Inferior parietal cortex (tissue), 1 donor: ENCODE results near the gene ZNF79.

Experiments used
- DNase-seq: peaks from one replicate; pipeline ENCODE4 v3.0.0-alpha.2; 2016; ENCODE audit errors: extremely low spot score

The ZNF79 gene

DNA sequence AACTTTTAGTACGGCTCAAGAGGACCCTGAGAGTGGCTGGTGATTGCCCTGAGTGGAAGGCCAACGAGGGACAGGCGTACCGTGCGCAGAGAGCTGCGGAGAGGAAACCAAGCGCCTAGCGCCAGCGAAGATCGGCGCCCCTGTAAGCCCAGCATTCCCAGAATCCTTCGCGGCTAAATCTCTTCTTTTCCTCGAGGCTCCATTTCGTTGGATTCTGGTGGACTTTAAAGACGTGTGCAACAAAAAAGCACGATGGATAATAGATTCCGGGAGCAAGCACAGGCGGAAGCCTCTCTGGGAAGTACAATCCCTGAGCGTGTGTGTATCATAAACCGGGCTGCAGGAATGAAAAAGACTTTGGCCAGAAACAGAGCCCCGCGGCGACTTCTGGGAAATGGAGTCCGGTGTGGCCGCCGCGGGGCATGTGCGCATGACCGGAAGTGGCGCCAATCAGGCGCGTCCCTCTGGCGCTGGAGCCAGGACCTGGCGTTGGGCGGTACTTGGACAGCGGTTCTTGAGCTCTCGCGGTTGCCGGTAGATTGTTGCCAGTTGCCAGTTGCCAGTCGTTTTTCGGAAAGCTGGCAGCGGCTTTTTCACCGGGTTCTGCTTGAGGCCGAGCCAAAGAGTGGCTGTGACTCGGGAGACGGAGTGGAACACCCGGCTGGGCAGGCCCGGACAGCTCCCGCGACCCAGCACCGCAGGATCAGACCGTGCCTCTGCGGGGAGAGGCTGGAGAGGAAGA, at the start of gene ZNF79:
ZNF79 (plus strand) TSS at position 449 of the 742 bp plus-strand sequence. CDS start 406 bp downstream, outside the sequence.
- peak; percentile 93 for DNase-seq

DNA sequence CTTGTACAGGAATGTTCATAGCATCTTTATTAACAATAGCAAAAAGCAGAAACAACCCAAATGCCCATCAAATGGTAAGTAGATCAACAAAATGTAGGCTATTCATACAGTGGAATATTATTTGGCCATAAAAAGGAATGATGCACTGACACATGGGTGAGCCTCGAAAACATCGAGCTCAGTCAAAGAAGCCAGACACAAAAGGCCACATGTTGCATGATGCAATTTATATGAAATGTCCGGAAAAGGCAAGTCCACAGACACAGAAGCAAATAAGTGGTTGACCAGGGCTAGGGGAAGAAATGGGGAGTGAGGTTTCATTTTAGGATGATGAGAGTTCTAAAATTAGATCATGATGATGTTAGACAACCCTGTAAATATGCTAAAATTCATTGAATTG, 43.7 kb upstream of the ZNF79 start:
- no peak for DNase-seq

DNA sequence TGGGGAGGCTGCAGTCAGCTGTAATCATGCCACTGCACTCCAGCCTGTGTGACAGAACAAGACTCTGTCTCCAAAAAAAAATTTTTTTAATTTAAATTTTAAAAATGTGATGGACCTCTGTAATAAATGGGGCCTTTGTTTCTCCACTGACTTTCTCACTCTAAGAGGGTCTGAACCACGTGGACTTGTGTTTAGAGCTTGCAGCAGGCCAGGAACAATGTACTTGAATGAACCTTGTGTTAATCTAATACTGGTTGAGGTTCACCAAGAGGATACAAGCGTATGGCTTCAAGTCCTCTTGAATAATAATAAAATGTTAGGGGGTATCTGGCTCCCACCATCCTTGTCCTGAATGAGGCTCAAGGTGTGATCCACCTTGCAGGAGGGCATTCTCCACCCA, 41.6 kb upstream of the ZNF79 start:
- DNase-seq = no peak

DNA sequence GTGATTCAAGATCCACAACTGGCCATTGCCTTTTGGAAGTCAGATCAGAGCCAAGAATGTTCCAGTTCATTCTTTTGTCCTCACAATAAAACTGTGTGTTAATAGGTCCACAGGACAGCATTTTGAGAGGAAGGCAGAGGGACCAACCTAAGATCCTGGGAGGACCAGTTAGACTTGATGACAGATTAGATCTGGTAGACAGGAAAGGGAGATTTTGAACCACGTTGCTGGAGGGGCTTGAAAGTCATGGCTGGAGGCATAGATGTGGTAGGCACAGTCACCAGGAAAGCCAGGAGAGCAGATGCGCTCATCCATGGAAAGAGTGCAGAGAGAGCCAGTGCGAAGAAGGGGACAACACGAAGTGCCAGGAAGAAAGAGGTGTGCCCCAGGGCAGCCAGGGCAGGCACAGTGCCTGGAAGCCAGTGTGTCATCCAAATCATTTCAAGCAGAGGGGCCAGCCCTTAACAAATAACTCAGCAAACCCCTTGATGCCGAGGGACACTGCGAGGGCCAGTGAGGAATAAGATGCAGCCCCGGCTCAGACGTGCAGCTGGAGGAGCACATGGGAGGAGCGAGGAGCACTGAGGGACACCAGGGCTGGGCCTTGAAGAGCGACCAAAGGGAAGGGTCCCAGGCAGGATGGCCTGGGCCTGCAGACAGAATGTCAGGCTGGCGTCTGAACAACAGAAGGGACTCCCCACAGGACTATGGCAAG, 40.0 kb upstream of the ZNF79 start:
- DNase-seq = no peak

DNA sequence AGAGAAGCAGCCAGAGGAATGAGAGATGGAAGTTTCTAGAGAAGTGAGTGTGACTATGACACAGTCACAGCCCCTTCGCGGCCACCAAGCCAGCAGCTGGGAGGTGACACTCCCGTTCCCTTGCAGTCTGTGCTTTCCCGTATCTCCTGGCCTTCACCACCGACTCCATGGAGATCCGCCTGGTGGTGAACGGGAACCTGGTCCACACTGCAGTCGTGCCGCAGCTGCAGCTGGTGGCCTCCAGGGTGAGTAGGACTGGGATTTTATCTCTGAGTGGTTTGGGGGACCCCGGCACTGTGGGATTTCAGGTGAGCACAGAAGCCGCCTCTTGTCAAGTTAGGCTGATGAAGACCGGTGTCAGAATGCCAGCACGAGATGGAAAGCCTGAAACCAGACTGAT, 39.3 kb upstream of the ZNF79 start:
- DNase-seq = no peak

DNA sequence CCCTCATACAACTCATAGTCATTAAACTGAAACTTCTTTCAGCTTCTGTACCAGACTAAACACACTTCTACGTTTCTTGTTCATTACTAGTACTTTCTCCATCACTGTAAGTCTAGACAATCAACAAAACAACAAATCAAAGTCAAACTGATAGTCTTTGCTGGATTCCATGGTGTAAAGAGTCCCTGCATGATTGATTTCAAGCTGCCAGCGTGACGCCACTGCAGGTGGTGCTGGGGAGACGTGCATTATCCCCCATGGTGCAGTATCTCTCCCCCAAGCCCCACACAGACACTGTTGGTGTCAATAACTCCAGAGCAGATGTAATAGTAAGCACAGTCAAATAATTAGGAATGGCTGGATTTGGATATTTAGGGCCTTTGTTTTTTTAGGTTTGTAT, 37.9 kb upstream of the ZNF79 start:
- no peak for DNase-seq

DNA sequence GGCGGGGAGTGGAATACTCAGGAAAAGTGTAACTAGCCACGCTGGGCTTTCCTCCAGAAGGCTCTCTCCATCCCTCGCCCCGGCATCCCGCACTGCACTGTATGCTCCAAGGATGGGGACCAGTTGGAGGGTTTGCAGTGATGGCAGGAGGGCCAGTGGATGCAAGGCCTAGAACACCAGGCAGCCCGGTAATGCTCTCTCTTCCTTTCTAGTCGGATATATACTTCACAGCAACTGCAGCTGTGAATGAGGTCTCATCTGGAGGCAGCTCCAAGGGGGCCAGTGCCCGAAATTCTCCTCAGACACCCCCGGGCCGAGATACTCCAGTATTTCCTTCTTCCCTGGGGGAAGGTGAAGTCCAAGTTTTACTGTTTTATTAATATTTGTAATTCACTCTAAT, 37.2 kb upstream of the ZNF79 start:
- no peak for DNase-seq

DNA sequence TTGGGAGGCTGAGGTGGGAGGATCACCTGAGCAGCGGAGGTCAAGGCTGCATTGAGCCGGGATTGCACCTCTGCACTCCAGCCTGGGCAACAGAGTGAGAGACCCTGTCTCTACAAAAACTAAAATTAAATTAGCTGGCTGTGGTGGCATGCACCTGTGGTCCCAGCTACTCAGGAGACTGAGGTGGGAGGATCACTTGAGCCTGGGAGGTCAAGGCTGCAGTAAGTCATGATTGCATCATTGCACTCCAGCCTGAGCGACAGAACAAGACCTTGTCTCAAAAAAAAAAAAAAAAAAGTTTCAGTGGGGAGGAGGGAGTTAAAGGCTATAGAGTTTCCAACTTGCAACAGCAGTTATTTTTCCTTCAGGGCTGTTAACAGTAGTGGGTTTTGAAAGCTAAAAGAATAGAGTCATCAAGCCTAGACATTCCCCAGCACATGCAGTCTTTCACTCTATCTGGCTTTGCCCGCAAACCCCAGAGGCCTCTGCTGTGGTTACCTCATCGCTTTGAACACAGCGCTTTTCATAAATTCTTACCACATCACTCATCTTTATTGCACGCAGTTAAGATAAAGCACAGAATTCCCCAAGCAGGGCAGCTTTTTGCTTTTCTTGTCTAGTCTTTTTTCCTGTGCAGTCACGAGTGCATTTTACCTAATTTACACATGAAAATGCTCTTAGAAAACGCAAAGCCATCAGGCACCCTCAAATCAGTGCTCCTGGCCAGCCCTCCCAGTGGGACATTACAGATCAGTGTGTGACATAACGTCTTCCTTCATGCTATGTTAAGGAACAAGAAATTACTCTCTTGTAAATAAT, 35.9 kb upstream of the ZNF79 start:
- DNase-seq = peak; percentile 40

DNA sequence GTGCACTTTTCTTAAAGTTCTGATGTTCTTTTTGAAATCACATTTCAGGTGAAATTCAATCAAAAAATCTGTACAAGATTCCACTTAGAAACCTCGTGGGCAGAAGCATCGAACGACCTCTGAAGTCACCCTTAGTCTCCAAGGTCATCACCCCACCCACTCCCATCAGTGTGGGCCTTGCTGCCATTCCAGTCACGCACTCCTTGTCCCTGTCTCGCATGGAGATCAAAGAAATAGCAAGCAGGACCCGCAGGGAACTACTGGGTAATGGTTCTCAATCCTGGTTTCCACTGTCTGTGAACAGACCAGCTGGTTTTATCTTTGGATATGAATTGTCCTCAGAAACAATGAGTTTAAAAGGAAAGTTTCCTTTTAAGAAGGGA, 35.3 kb upstream of the ZNF79 start:
- DNase-seq = no peak

DNA sequence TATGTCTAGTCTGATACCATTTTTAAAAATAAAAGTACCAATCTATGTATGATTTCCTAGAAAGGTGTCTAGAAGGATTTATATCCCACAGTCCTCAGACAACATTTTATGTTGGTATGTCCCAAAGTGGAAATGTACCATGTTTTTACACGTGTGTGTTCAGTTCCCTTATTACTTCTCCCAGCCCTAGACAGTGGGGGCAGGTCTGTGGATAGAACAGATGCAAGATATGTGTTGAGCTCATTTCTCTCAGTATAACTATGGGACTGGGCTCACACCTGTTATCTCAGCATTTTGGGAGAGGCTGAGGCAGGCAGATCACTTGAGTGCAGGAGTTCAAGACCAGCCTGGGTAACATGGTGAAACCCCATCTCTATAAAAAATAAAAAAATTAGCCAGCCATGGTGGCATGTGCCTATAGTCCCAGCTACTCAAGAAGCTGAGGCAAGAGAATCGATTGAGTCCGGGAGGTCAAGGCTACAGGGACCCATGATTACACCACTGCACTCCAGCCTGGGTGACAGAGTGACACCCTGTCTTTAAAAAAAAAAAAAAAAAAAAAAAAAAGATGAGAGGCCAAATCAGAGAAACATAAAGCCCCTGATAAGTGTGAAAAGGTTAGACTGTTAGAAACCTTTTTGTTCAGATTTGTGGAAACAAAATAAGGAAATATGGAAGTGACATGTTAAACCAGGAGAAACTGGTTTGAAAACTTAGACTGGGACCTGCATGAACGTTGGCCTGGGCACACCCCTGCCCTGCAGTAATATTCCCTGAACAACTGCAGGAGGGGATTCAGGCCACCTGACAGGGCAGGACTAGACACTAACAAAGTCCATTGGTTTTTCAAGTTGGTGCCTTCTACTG, 34.6 kb upstream of the ZNF79 start:
- DNase-seq = no peak

DNA sequence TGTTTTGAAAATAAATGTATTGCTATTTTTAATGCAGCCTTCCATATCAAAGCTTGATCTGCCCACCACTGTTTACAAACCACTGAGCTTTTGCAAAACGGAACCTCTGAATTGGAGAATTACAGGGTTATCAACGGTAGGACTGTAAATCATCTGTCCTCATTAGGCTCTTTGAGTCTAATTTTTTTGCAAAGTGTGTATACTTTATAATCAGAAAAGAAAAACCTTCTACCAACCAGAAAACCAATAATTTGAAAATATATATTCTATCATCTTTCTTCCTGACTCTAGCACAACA, 34.0 kb upstream of the ZNF79 start:
- no peak for DNase-seq

DNA sequence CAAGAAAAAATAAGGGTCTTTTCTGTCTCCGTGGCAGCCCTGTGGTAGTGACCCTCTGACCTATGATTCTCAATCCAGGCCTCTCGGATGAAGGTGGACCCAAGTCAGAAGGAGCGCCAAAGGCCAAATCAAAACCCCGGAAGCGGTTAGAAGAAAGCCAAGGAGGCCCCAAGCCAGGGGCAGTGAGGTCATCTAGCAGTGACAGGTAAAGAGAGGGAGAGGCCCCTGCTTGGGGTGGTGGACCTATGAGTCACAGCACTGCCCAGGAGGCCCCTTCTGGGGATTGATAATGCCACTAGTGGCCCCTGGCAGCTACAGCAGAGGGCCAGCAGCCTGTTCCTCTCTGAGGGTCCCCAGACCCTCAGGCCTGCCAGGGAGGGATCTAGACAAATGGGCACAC, 33.6 kb upstream of the ZNF79 start:
- DNase-seq = no peak

DNA sequence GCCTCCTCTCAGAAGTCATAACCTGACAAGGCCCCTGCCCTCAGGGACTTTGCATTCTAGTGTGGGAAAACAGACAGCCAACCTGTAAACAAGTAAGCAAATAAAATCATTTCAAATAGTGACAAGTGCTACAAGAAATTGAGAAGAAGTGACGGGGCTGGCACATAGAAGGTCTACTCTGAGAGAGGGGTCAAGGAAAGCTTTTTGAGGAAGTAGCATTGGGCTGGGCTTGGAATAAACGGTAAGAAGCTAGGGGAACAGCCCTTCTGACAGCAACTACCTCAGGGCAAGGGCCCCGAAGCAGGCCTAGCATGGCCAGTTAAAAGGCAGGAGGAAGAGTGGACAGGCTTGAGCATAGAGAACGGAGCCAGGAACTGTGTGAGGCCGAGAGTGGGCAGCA, 32.0 kb upstream of the ZNF79 start:
- DNase-seq = no peak

DNA sequence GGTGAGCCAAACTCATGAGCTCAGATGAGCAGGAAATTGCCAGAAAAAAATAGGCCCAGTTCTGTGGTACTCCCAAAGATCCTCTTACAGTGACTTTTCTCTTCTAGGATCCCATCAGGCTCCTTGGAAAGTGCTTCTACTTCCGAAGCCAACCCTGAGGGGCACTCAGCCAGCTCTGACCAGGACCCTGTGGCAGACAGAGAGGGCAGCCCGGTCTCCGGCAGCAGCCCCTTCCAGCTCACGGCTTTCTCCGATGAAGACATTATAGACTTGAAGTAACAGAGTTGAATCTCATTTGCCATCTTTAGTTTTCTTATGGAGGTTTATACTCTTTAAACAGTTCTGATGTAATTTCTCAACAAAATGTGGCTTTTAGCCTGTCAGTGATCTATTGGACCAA, 31.2 kb upstream of the ZNF79 start:
- no peak for DNase-seq

DNA sequence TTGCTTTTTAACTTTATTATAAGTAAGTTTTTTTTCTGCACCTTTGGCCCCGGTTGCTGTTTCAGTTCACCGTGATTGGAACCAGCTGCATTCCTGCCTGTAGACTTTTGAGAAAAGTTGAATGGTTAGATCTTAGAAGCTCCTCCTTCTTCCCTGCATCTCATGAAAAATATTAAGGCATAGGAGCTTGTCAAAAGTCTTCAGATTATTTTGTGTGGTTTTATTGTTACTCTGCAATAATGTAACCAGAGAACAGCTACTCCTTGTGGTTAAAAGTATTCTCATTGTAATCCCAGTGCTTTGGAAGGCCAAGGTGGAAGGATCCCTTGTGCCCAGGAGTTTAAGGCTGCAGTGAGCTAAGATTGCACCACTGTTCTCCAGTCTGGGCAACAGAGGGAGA, 30.5 kb upstream of the ZNF79 start:
- DNase-seq = no peak

DNA sequence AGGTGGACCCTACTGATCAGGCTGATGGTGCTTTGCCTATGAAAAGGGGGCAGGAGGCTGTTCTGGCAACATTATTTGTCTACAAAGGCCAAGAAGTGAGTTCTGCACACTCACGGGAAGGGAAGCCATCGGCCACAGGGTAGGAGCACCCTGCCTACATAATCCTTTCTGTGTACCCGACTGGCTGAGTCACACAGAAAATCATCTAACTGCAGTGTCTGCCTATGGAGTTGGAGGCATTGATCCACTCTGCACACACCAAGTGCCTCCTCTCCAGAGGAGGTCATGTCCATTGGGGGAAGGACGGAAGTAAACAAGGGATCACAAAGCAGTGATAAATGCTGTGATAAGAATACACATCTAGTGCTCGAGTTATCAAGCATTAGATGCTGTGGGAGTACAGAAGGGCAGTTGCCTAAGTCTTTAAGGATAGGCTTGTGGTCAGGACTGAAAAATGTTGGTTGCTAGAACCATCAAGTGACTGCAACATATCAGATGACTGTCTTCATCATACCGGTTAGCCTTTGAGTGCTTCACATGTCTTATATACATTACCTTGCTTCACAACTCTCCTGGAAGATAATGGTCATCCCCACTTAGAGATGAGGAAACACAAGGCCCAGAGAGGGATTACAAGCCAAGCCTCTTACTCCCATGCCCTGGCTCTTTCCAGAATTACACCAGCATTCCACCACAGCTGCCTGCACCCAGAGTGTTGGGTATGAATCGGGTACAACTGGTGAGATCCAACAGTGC, 28.5 kb upstream of the ZNF79 start:
- DNase-seq = no peak

DNA sequence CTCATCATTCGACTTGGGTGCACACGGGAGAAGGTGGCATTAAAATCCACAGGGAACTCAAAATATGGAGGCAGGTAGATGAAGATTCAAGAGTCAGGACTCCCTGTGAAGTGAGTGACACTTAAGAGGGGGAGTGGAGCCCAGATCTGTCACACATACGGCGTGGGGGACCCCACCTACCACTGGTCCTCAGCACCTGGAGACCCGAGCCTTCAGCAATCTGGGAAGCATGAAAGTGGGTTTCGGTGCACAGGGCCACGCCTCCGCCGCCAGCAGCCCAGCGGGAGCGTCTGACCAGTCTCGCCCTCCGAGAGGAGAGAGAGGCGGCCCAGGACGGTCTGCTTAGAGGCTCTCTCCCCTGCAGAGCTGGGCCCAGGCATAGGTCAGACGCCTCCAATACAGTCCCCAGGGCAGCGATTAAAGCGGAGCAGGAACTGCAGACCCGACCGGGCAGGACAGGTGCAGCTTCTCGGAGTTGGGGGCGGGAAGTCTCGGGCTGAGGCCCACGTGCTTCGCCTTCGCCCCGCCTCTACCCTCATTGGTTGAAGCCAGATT, 27.9 kb upstream of the ZNF79 start:
- DNase-seq = no peak

DNA sequence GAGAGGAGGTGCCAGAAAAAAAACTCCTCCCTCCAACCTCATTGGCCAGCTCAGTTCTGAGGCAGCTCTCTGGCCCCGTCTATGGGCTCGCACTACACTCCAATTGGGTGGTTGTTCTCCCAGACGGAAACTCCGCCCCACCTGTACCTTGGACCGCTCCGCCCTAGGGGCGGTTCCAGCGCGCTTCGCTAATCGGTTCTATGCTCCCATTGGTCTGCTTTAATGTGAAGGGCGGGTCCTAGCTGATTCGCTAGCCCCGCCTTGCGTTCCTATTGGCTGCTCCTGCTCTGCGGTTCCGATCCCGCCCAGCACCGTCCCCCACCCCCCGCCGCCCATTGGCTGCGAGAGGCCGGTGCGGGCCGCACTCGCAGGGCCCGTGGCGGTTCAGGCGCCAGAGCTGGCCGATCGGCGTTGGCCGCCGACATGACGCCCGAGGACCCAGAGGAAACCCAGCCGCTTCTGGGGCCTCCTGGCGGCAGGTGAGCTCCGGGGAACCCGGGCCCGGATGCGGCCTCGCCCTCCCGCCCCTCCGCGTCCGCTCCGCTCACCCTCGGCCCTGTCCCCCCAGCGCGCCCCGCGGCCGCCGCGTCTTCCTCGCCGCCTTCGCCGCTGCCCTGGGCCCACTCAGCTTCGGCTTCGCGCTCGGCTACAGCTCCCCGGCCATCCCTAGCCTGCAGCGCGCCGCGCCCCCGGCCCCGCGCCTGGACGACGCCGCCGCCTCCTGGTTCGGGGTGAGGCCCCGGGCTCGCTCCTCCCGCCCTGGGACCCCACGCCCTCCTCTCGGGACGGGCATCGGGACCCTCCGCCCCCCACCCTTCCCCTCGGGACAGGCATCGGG, 27.2 kb upstream of the ZNF79 start, which contains the start of gene SLC2A8:
SLC2A8 (plus strand) TSS at position 362 of the 838 bp plus-strand sequence; CDS start at position 424, 62 bp downstream.
- DNase-seq = peak; percentile 100

DNA sequence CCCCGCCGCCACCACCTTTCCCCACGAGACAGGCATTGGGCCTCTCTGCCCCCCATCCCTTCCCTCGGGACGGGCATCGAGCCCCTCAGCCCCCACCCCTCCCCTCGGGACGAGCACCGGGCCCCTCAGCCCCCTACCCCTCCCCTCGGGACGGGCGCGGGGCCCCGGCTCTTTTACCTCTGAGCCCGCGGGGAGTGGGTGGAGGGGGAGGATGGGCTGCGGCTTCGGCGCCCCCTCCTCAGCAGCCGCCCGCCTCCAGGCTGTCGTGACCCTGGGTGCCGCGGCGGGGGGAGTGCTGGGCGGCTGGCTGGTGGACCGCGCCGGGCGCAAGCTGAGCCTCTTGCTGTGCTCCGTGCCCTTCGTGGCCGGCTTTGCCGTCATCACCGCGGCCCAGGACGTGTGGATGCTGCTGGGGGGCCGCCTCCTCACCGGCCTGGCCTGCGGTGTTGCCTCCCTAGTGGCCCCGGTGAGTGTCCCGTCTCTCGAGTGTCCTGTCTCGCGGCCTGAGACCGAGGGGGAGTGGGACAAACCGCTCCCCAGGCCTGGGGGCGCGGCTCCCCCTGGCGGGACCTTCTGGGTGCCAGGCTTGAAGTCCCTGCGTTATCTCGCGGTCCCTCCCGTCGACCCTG, 26.4 kb upstream of the ZNF79 start:
- DNase-seq = no peak
